Measurements from ENCODE around the gene PARS2. TPM values are rescaled to one million over a fixed set of nuclear protein-coding genes. Genes with fewer than 3 reads are reported as not detected.

Gene PARS2
- total RNA-seq, 1 experiment from 2014 or later: 10.2 TPM

DNA sequence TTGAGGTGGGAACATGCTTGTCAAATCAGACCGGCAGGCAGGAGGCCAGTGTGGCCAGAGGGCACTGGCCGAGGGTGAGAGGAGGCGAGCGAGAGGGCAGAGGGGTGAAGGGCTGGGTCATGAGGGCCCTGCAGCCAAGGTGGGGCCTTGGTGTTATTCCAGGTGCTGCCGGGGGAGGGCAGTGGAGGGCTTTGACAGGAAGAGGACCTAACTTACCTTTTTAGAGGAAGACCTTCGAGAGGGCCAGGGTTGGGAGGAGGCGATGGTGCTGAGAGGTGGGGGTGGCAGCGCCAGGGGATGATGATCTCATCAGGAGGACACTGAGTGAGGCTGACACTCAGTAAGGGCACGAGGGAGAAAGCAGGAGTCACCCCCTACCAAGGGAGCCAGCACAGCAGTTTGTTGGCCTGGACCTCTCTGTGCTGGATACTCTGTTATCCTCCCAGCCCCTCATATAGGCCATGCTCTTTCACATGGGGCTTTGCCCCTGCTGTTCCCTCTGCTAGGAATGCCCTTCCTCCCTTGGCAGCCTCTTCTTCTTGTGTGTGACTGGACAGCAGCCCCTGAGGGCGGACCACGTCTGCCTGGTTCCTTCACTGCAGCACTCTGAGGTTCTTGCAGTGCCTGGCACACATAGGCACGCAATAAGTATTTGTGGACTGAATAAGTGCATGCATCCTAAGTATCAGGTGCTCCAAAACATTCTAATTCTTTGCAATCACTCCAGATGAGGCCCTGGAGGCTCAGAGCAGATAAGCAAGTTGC is 44.3 kb upstream of the PARS2 start:
- Histone ChIP-seq H3K79me2 (ENCODE audit: insufficient read depth, low read length) (no peaks in the 10 kb centered on the region), H3K23ac (ENCODE audit: insufficient read length, low read depth, low read length) (no peak overlapping the region), H2BK120ac (ENCODE audit: low read depth, low read length, poor library complexity, severe bottlenecking) (no peak overlapping the region), H3K27me3 (ENCODE audit: insufficient read depth, low read length) (no peaks in the 10 kb centered on the region), H4K20me1 (ENCODE audit: control insufficient read depth, insufficient read depth, insufficient read length) (no peaks in the 10 kb centered on the region), H3K4me2 (ENCODE audit: insufficient read depth, insufficient read length, low read length) (no peak overlapping the region), H2AFZ (ENCODE audit: low read length) (no peak overlapping the region), H4K91ac (ENCODE audit: insufficient read length, low read depth, low read length) (no peak overlapping the region), H3K4me1 (ENCODE audit: insufficient read depth, low read length) (peaks cover 3% of the 10 kb centered on the region; the same call in 1 of the 2 replicates), H2BK15ac (ENCODE audit: low read depth, low read length) (no peak overlapping the region), H4K5ac (ENCODE audit: insufficient read length, low read depth, low read length) (no peak overlapping the region), H2BK20ac (ENCODE audit: low read depth, low read length, poor library complexity, severe bottlenecking) (no peak overlapping the region), H3K27ac (ENCODE audit: insufficient read length, low read depth, low read length) (no peak overlapping the region), H4K8ac (replicated peaks; ENCODE audit: insufficient read length, low read depth, low read length) (no peak overlapping the region), H2BK12ac (ENCODE audit: insufficient read length, low read depth, low read length) (no peak overlapping the region), H3K23me2 (ENCODE audit: insufficient read length, low read depth, low read length, poor library complexity, severe bottlenecking) (no peaks in the 10 kb centered on the region), H3K79me1 (ENCODE audit: insufficient read depth, low read depth, low read length, poor library complexity, severe bottlenecking) (no peaks in the 10 kb centered on the region), H3T11ph (ENCODE audit: low read length) (no peak overlapping the region), H3K18ac (ENCODE audit: insufficient read length, low read depth, low read length) (no peak overlapping the region), H3K14ac (ENCODE audit: insufficient read depth, low read length) (no peak overlapping the region), H3K9ac (ENCODE audit: extremely low read depth, insufficient read length, low read length) (no peak overlapping the region), H2AK5ac (ENCODE audit: insufficient read length, low read length) (no peak overlapping the region), H3K4ac (ENCODE audit: low read depth, low read length) (no peak overlapping the region), H3K56ac (ENCODE audit: insufficient read length, low read depth, low read length) (no peak overlapping the region), H2BK5ac (ENCODE audit: insufficient read length, low read length) (no peak overlapping the region), H3K9me3 (ENCODE audit: control insufficient read depth, low read depth, low read length) (no peaks in the 10 kb centered on the region)
- peak overlapping the region in 1 of 2 experiments; percentile 6; a peak in 1 of 5 replicates for H3K4me3 Mint-ChIP-seq
- peak overlapping the region in 1 of 3 experiments; percentile 42; a peak in 1 of 7 replicates for H3K27ac Mint-ChIP-seq
- no peaks in the 10 kb centered on the region for H3K9me3 Mint-ChIP-seq
- no CpG with 5 or more reads among the region's 12 CpGs for WGBS (ENCODE audit: extremely low coverage, insufficient read length, low lambda C conversion rate)
- peak; percentile 60 for DNase-seq
- TF ChIP-seq, protein P1, sequence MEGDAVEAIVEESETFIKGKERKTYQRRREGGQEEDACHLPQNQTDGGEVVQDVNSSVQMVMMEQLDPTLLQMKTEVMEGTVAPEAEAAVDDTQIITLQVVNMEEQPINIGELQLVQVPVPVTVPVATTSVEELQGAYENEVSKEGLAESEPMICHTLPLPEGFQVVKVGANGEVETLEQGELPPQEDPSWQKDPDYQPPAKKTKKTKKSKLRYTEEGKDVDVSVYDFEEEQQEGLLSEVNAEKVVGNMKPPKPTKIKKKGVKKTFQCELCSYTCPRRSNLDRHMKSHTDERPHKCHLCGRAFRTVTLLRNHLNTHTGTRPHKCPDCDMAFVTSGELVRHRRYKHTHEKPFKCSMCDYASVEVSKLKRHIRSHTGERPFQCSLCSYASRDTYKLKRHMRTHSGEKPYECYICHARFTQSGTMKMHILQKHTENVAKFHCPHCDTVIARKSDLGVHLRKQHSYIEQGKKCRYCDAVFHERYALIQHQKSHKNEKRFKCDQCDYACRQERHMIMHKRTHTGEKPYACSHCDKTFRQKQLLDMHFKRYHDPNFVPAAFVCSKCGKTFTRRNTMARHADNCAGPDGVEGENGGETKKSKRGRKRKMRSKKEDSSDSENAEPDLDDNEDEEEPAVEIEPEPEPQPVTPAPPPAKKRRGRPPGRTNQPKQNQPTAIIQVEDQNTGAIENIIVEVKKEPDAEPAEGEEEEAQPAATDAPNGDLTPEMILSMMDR (conservative IDR thresholded peaks at IDR 0.05): peak; percentile 34
- H3K36me3 Mint-ChIP-seq (ENCODE audit: insufficient read depth in 1 of 3, low read depth in 3 of 3): no peaks in the 10 kb centered on the region
- H3K27me3 Mint-ChIP-seq (ENCODE audit: low read depth): peaks cover 20% of the 10 kb centered on the region
- H3K4me1 Mint-ChIP-seq: peaks cover 26 to 27% of the 10 kb centered on the region in 2 experiments
